HEK293 (cell line): ENCODE data around the gene GREB1L.

ENCODE experiments used
- CTCF ChIA-PET: fragments of 350-600 bp; formaldehyde crosslinking; extraction: SDS; loops from one replicate; lab custom pipeline; 2021; ENCODE audit warnings: antibody characterized with exemption; lab: Yijun Ruan, JAX
- POLR2A ChIA-PET: fragments of 300-600 bp; formaldehyde crosslinking; extraction: SDS; loops from one replicate; lab custom pipeline; 2020; ENCODE audit warnings: antibody characterized with exemption, inconsistent platforms; lab: Yijun Ruan, JAX
- H3K27ac ChIP-seq: fragments of 200-500 bp; sonication (Bioruptor generic); 2 replicates; pipeline ENCODE4 v1.5.1; 2014; ENCODE audit warnings: low read depth, low read length, control low read depth, inconsistent platforms; ENCODE audit errors: extremely low read depth
- H3K36me3 ChIP-seq, 2 experiments: fragments of 200-500 bp in 1 of 2; sonication (Bioruptor generic) in 1 of 2; 1 replicate in 1 of 2; 2 replicates in 1 of 2; pipeline ENCODE4 v1.5.1; 2014 to 2017; ENCODE audit warnings: inconsistent platforms in 2 of 2, low read length in 2 of 2; ENCODE audit not compliant: control insufficient read depth in 2 of 2, insufficient read depth in 1 of 2
- H3K4me1 ChIP-seq: fragments of 200-500 bp; sonication (Bioruptor generic); 2 replicates; pipeline ENCODE4 v1.5.1; 2014; ENCODE audit warnings: mild to moderate bottlenecking, low read length, inconsistent platforms; ENCODE audit not compliant: control insufficient read depth, insufficient read depth
- H3K4me3 ChIP-seq: 2 replicates; pipeline ENCODE4 v1.5.1; 2011; ENCODE audit warnings: low read depth, mild to moderate bottlenecking, control low read depth, low read length, moderate library complexity
- H3K9me3 ChIP-seq: fragments of 200-500 bp; sonication (Bioruptor generic); 2 replicates; pipeline ENCODE4 v1.5.1; 2014; ENCODE audit warnings: low read depth, low read length, inconsistent platforms; ENCODE audit not compliant: control insufficient read depth, insufficient read depth
- CTCF ChIP-seq: fragments of 450-650 bp; formaldehyde crosslinking; IDR thresholded peaks from 2 replicates; pipeline ENCODE4 v1.5.1; 2016; ENCODE audit warnings: missing biosample characterization, missing genetic modification characterization
- MEIS1 ChIP-seq: sonication (generic); formaldehyde crosslinking; IDR thresholded peaks from 2 replicates; pipeline ENCODE4 v1.8.1; 2022; ENCODE audit warnings: missing genetic modification reagents, mild to moderate bottlenecking, borderline replicate concordance
- MZF1 ChIP-seq: fragments of 450-650 bp; formaldehyde crosslinking; IDR thresholded peaks from 2 replicates; pipeline ENCODE4 v1.5.1; 2017; ENCODE audit warnings: missing biosample characterization, missing genetic modification characterization, borderline replicate concordance
- PRDM4 ChIP-seq: fragments of 450-650 bp; formaldehyde crosslinking; IDR thresholded peaks from 2 replicates; pipeline ENCODE4 v1.5.1; 2017; ENCODE audit warnings: missing biosample characterization, missing genetic modification characterization
- SCRT2 ChIP-seq: fragments of 450-650 bp; formaldehyde crosslinking; IDR thresholded peaks from 2 replicates; pipeline ENCODE4 v1.5.1; 2016; ENCODE audit warnings: missing biosample characterization, missing genetic modification characterization
- WT1 ChIP-seq: fragments of 450-650 bp; formaldehyde crosslinking; IDR thresholded peaks from 2 replicates; pipeline ENCODE4 v1.5.1; 2016; ENCODE audit warnings: missing biosample characterization, missing genetic modification characterization
- ZBTB6 ChIP-seq: fragments of 450-650 bp; formaldehyde crosslinking; IDR thresholded peaks from 2 replicates; pipeline ENCODE4 v1.5.1; 2017; ENCODE audit warnings: missing biosample characterization, missing genetic modification characterization
- ZNF155 ChIP-seq: fragments of 450-650 bp; formaldehyde crosslinking; IDR thresholded peaks from 2 replicates; pipeline ENCODE4 v1.5.1; 2016; ENCODE audit warnings: missing biosample characterization, missing genetic modification characterization
- ZNF175 ChIP-seq: fragments of 450-650 bp; formaldehyde crosslinking; IDR thresholded peaks from 2 replicates; pipeline ENCODE4 v1.5.1; 2016; ENCODE audit warnings: missing biosample characterization, missing genetic modification characterization
- ZNF202 ChIP-seq: fragments of 450-650 bp; formaldehyde crosslinking; IDR thresholded peaks from 2 replicates; pipeline ENCODE4 v1.5.1; 2016; ENCODE audit warnings: missing biosample characterization, missing genetic modification characterization, borderline replicate concordance
- ZNF211 ChIP-seq: fragments of 450-650 bp; formaldehyde crosslinking; IDR thresholded peaks from 2 replicates; pipeline ENCODE4 v1.5.1; 2016; ENCODE audit warnings: low read depth, missing biosample characterization, missing genetic modification characterization
- ZNF239 ChIP-seq: fragments of 450-650 bp; formaldehyde crosslinking; IDR thresholded peaks from 2 replicates; pipeline ENCODE4 v1.5.1; 2016; ENCODE audit warnings: missing biosample characterization, missing genetic modification characterization
- ZNF324 ChIP-seq: fragments of 450-650 bp; formaldehyde crosslinking; IDR thresholded peaks from 2 replicates; pipeline ENCODE4 v1.5.1; 2016; ENCODE audit warnings: missing biosample characterization, missing genetic modification characterization
- ZNF398 ChIP-seq: fragments of 450-650 bp; formaldehyde crosslinking; IDR thresholded peaks from 2 replicates; pipeline ENCODE4 v1.5.1; 2017; ENCODE audit warnings: missing biosample characterization, missing genetic modification characterization
- ZNF404 ChIP-seq: fragments of 450-650 bp; formaldehyde crosslinking; IDR thresholded peaks from 2 replicates; pipeline ENCODE4 v1.5.1; 2017; ENCODE audit warnings: missing biosample characterization, missing genetic modification characterization
- ZNF416 ChIP-seq: fragments of 450-650 bp; formaldehyde crosslinking; IDR thresholded peaks from 2 replicates; pipeline ENCODE4 v1.5.1; 2016; ENCODE audit warnings: missing biosample characterization, missing genetic modification characterization
- ZNF514 ChIP-seq: fragments of 450-650 bp; formaldehyde crosslinking; IDR thresholded peaks from 2 replicates; pipeline ENCODE4 v1.5.1; 2016; ENCODE audit warnings: missing biosample characterization, missing genetic modification characterization
- ZNF548 ChIP-seq: fragments of 450-650 bp; formaldehyde crosslinking; IDR thresholded peaks from 2 replicates; pipeline ENCODE4 v1.5.1; 2016; ENCODE audit warnings: missing biosample characterization, missing genetic modification characterization
- ZNF555 ChIP-seq: fragments of 450-650 bp; formaldehyde crosslinking; conservative IDR thresholded peaks from 2 replicates; pipeline ENCODE4 v1.5.1; 2017; ENCODE audit warnings: missing biosample characterization, mild to moderate bottlenecking, missing genetic modification characterization, inconsistent platforms
- ZNF561 ChIP-seq: fragments of 450-650 bp; IDR thresholded peaks from 2 replicates; pipeline ENCODE4 v1.5.1; 2018; ENCODE audit warnings: missing biosample characterization, missing genetic modification characterization, borderline replicate concordance
- ZNF623 ChIP-seq: fragments of 450-650 bp; formaldehyde crosslinking; IDR thresholded peaks from 2 replicates; pipeline ENCODE4 v1.5.1; 2016; ENCODE audit warnings: missing biosample characterization, missing genetic modification characterization
- ZNF670 ChIP-seq: fragments of 450-650 bp; formaldehyde crosslinking; IDR thresholded peaks from 2 replicates; pipeline ENCODE4 v1.5.1; 2016; ENCODE audit warnings: missing biosample characterization, missing genetic modification characterization, low read depth
- ZNF776 ChIP-seq: fragments of 450-650 bp; formaldehyde crosslinking; IDR thresholded peaks from 2 replicates; pipeline ENCODE4 v1.5.0; 2017; ENCODE audit warnings: missing biosample characterization, missing genetic modification characterization, borderline replicate concordance

The GREB1L gene

GRCh38 chr18:21281603-21282002 is 39.6 kb downstream of the GREB1L start:
- CTCF ChIA-PET, result no interaction called here
- no peaks in the 10 kb centered on the region for H3K4me1 ChIP-seq
- TF ChIP-seq ZNF548 (tag by site-specific recombination) (no peak), ZNF404 (tag by site-specific recombination) (no peak), PRDM4 (no peak), ZNF670 (tag by site-specific recombination) (no peak), ZNF324 (tag by site-specific recombination) (no peak), CTCF (tag by site-specific recombination) (no peak)
- TF ChIP-seq, all 188 proteins: peak for 0
- no peaks in the 10 kb centered on the region for H3K9me3 ChIP-seq
- H3K27ac ChIP-seq, result no peak overlapping the region
- POLR2A ChIA-PET, result no interaction called here
- no peaks in the 10 kb centered on the region for H3K36me3 ChIP-seq
- no peak overlapping the region for H3K4me3 ChIP-seq

GRCh38 chr18:21284540-21284939 is 42.5 kb downstream of the GREB1L start:
- ChIA-PET POLR2A (no interaction called here), CTCF (no interaction called here)
- H3K4me3 ChIP-seq, result no peak overlapping the region
- no peaks in the 10 kb centered on the region for H3K4me1 ChIP-seq
- H3K27ac ChIP-seq, result no peak overlapping the region
- no peaks in the 10 kb centered on the region for H3K9me3 ChIP-seq
- TF ChIP-seq MZF1 (tag by site-specific recombination) (no peak), ZNF561 (tag by site-specific recombination) (no peak), ZNF239 (tag by site-specific recombination) (no peak), WT1 (tag by site-specific recombination) (no peak), ZNF175 (no peak), MEIS1 (CRISPR knock-in tag) (no peak), ZNF155 (tag by site-specific recombination) (no peak), ZNF416 (tag by site-specific recombination) (no peak), SCRT2 (tag by site-specific recombination) (no peak), ZNF211 (tag by site-specific recombination) (no peak), ZNF555 (tag by site-specific recombination) (no peak), ZNF398 (tag by site-specific recombination) (no peak), ZNF514 (no peak), ZNF202 (no peak), ZBTB6 (tag by site-specific recombination) (no peak), ZNF776 (no peak), ZNF623 (tag by site-specific recombination) (no peak)
- H3K36me3 ChIP-seq, result no peaks in the 10 kb centered on the region
